Panc1 (cell line): ENCODE measurements around the gene CYB5A. TPM values are rescaled to one million over a fixed set of nuclear protein-coding genes. Genes with fewer than 3 reads are reported as not detected.

Source experiments
- ATAC-seq: fragments of 200-7000 bp; cut with Tn5 transposase; 2 replicates; pipeline ENCODE4 v1.9.1; 2020; ENCODE audit warnings: mild to moderate bottlenecking, moderate library complexity
- BruUV-seq: library from RNA; stranded (reverse); fragments of 400-500 nt; replicated peaks from 2 replicates; lab custom pipeline; 2021; lab: Mats Ljungman, UMichigan
- CTCF ChIA-PET: fragments of 300-600 bp; sonication (Branson Sonifier 250); formaldehyde crosslinking; loops from one replicate; lab custom pipeline; 2022; ENCODE audit warnings: antibody characterized with exemption; lab: Charles Lee
- POLR2A ChIA-PET: fragments of 300-600 bp; sonication (Branson Sonifier 250); formaldehyde crosslinking; loops from one replicate; lab custom pipeline; 2022; ENCODE audit warnings: antibody characterized with exemption; lab: Charles Lee
- DNase-seq: peaks from one replicate; pipeline ENCODE4 v3.0.0-alpha.2; 2010; ENCODE audit warnings: low read depth, low spot score
- H3K27ac ChIP-seq: 2 replicates; pipeline ENCODE4 v1.5.1; 2011; ENCODE audit warnings: mild to moderate bottlenecking, low read length, inconsistent platforms
- H3K27me3 ChIP-seq: fragments of 200-500 bp; sonication (Bioruptor generic); 2 replicates; pipeline ENCODE4 v1.6.0; 2014; ENCODE audit warnings: low read length, inconsistent platforms; ENCODE audit not compliant: control insufficient read depth, insufficient read depth
- H3K36me3 ChIP-seq: fragments of 200-500 bp; sonication (Bioruptor generic); 2 replicates; pipeline ENCODE4 v1.5.1; 2014; ENCODE audit warnings: inconsistent platforms, mild to moderate bottlenecking, low read length, moderate library complexity; ENCODE audit not compliant: control insufficient read depth, insufficient read depth
- H3K4me1 ChIP-seq: 2 replicates; pipeline ENCODE4 v1.5.1; 2011; ENCODE audit warnings: inconsistent platforms, mild to moderate bottlenecking, low read length, moderate library complexity; ENCODE audit not compliant: control insufficient read depth, insufficient read depth
- H3K4me3 ChIP-seq, 2 experiments: 2 replicates each; pipeline ENCODE4 v1.5.1; 2011 to 2012; ENCODE audit warnings: low read depth in 2 of 2, low read length in 2 of 2, mild to moderate bottlenecking in 2 of 2, inconsistent platforms in 1 of 2, moderate library complexity in 1 of 2
- H3K9me3 ChIP-seq: fragments of 200-500 bp; sonication (Bioruptor generic); 2 replicates; pipeline ENCODE4 v1.5.1; 2014; ENCODE audit warnings: low read depth, mild to moderate bottlenecking, inconsistent platforms, low read length, moderate library complexity; ENCODE audit not compliant: control insufficient read depth, insufficient read depth
- POLR2AphosphoS5 ChIP-seq: IDR thresholded peaks from 2 replicates; pipeline ENCODE4 v1.6.1; 2012; ENCODE audit warnings: mild to moderate bottlenecking, low read depth, low read length, moderate library complexity
- SIN3A ChIP-seq: IDR thresholded peaks from 2 replicates; pipeline ENCODE4 v1.6.1; 2012; ENCODE audit warnings: low read depth, mild to moderate bottlenecking, low read length, moderate library complexity, borderline replicate concordance; ENCODE audit not compliant: insufficient read depth
- TCF7L2 ChIP-seq: IDR thresholded peaks from 2 replicates; pipeline ENCODE4 v1.6.1; 2011; ENCODE audit warnings: mild to moderate bottlenecking, low read depth, low read length, inconsistent platforms
- in situ Hi-C: cut with HindIII; loops from 2 replicates; pipeline ENCODE4 v1.10.0; 2016; ENCODE audit warnings: low sequenced_read_pairs, low pct_unique_long_range_greater_than_20kb
- intact Hi-C: fragments of 100-400 bp; cut with micrococcal nuclease; formaldehyde crosslinking; loops from one replicate; pipeline ENCODE4 v1.10.0; 2022; ENCODE audit not compliant: unreplicated experiment
- total RNA-seq: library from RNA; stranded (reverse); gene quantifications from one replicate; pipeline ENCODE4 v1.2.1, GENCODE V29; 2021; ENCODE audit not compliant: unreplicated experiment
- TF ChIP-seq, protein P1 (sequence below): fragments of 450-650 bp; IDR thresholded peaks from 2 replicates; pipeline ENCODE4 v1.5.1; 2017; ENCODE audit warnings: mild to moderate bottlenecking
- TF ChIP-seq, protein P2 (sequence below), 2 experiments: IDR thresholded peaks; 2 replicates each; pipeline ENCODE4 v1.6.1; 2011 to 2012; ENCODE audit warnings: low read depth in 2 of 2, control low read depth in 1 of 2, low read length in 1 of 2, mild to moderate bottlenecking in 1 of 2, moderate library complexity in 1 of 2; ENCODE audit not compliant: insufficient read depth in 1 of 2

CYB5A gene
- total RNA-seq, 1 experiment from 2014 or later, result 51.3 TPM

- Histone ChIP-seq H3K36me3 (no peaks in the 10 kb centered on the region), H3K4me1 (0 out of 2 replicates have a peak, but pooled peaks cover 3% of the 10 kb centered on the region), H3K4me3 (no peak overlapping the region), H3K27me3 (peaks cover 15% of the 10 kb centered on the region), H3K9me3 (no peaks in the 10 kb centered on the region), H3K27ac (no peak overlapping the region)
- ChIA-PET CTCF (no interaction called here), POLR2A (no interaction called here)
- in situ Hi-C loops, result no loop called here
- DNase-seq, result no peak
- intact Hi-C loops, result no loop called here
- BruUV-seq, result no TSS peak
- ATAC-seq, result no peak
- TF ChIP-seq SIN3A (no peak), TCF7L2 (no peak), POLR2AphosphoS5 (no peak)
- TF ChIP-seq, protein P1, sequence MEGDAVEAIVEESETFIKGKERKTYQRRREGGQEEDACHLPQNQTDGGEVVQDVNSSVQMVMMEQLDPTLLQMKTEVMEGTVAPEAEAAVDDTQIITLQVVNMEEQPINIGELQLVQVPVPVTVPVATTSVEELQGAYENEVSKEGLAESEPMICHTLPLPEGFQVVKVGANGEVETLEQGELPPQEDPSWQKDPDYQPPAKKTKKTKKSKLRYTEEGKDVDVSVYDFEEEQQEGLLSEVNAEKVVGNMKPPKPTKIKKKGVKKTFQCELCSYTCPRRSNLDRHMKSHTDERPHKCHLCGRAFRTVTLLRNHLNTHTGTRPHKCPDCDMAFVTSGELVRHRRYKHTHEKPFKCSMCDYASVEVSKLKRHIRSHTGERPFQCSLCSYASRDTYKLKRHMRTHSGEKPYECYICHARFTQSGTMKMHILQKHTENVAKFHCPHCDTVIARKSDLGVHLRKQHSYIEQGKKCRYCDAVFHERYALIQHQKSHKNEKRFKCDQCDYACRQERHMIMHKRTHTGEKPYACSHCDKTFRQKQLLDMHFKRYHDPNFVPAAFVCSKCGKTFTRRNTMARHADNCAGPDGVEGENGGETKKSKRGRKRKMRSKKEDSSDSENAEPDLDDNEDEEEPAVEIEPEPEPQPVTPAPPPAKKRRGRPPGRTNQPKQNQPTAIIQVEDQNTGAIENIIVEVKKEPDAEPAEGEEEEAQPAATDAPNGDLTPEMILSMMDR, result no peak
- TF ChIP-seq, protein P2, sequence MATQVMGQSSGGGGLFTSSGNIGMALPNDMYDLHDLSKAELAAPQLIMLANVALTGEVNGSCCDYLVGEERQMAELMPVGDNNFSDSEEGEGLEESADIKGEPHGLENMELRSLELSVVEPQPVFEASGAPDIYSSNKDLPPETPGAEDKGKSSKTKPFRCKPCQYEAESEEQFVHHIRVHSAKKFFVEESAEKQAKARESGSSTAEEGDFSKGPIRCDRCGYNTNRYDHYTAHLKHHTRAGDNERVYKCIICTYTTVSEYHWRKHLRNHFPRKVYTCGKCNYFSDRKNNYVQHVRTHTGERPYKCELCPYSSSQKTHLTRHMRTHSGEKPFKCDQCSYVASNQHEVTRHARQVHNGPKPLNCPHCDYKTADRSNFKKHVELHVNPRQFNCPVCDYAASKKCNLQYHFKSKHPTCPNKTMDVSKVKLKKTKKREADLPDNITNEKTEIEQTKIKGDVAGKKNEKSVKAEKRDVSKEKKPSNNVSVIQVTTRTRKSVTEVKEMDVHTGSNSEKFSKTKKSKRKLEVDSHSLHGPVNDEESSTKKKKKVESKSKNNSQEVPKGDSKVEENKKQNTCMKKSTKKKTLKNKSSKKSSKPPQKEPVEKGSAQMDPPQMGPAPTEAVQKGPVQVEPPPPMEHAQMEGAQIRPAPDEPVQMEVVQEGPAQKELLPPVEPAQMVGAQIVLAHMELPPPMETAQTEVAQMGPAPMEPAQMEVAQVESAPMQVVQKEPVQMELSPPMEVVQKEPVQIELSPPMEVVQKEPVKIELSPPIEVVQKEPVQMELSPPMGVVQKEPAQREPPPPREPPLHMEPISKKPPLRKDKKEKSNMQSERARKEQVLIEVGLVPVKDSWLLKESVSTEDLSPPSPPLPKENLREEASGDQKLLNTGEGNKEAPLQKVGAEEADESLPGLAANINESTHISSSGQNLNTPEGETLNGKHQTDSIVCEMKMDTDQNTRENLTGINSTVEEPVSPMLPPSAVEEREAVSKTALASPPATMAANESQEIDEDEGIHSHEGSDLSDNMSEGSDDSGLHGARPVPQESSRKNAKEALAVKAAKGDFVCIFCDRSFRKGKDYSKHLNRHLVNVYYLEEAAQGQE (IDR thresholded peaks at IDR 0.05; ENCODE audit: insufficient read depth in 1 of 2, low read depth in 2 of 2, low read length in 1 of 2), result no peak
Measured at GRCh38 chr18:74239567-74239966, 52.2 kb downstream of the CYB5A start.

DNA sequence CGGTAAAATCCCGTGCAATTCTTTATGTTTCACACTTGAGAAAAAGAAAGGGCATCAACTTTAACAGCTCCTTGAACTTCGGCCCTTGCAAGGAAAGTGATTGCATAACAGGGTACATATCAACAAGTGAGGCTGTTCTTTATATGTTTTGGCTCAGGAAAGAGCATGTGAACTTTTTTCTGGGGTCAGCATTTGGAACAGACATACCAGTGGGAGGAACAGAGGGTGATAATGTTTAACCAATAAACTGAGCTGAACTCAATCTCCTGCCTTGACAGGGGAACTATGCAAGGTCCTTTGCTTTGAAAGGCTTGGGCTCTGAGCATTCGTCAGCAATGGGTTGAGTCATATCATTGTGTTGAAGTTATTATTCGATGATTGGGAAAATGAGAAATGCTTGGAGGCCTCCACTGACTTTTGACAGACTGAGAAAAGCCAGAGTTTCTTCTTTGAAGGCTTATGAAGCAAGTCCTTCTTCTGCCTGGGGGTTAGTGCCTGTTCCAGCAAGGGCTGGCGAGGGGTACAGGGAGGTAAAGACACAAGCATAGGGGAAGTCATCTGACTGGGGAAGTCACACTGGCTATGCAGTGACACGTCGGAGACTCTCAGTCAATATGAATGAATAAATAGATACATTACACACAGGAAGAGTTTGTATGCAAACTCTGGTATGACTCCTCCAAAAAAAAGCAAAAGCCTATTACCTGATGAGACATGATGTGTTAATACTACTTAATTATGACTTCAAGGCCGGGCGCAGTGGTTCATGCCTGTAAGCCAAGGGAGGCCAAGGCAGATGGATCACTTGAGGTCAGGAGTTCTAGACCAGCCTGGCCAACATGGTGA is 57.2 kb downstream of the CYB5A start:
- TF ChIP-seq POLR2AphosphoS5 (no peak), TCF7L2 (no peak), SIN3A (no peak)
- TF ChIP-seq, protein P1, result no peak
- TF ChIP-seq, protein P2 (IDR thresholded peaks at IDR 0.05; ENCODE audit: insufficient read depth in 1 of 2, low read depth in 2 of 2, low read length in 1 of 2), result no peak
- Histone ChIP-seq H3K27ac (no peak overlapping the region), H3K4me1 (no peaks in the 10 kb centered on the region), H3K9me3 (no peaks in the 10 kb centered on the region), H3K36me3 (no peaks in the 10 kb centered on the region), H3K4me3 (no peak overlapping the region), H3K27me3 (peaks cover 6% of the 10 kb centered on the region)
- ChIA-PET CTCF (no interaction called here), POLR2A (interaction anchor here (0.6 kb wide), 1 partner anchor 143 kb away, joined by 6 read pairs; no protein-coding TSS in a partner anchor)
- BruUV-seq, result no TSS peak
- intact Hi-C loops (no loop called here), in situ Hi-C loops (no loop called here)
- ATAC-seq (no peak), DNase-seq (no peak)
